GM12878 (cell line): Measurements from ENCODE around the gene HMGCLL1. TPM values are rescaled to one million over a fixed set of nuclear protein-coding genes. Genes with fewer than 3 reads are reported as not detected.

Source experiments
- GATAD2B ChIP-seq: fragments of 450-650 bp; conservative IDR thresholded peaks from 2 replicates; pipeline ENCODE4 v1.6.1; 2017; ENCODE audit warnings: low read depth, mild to moderate bottlenecking, moderate library complexity
- NFXL1 ChIP-seq: fragments of 450-650 bp; IDR thresholded peaks from 2 replicates; pipeline ENCODE4 v1.6.1; 2017; ENCODE audit warnings: antibody characterized with exemption, mild to moderate bottlenecking, borderline replicate concordance
- polyA plus RNA-seq, 11 experiments: library from polyadenylated mRNA; depleted of rRNA in 4 of 11; unstranded in 6 of 11; stranded (reverse) in 5 of 11; fragments of >200 nt; fragmentation: Nextera tagmentation in 4 of 11; fragmentation: Illumina TruSeq in 1 of 11; extraction: Ambion mirVana in 4 of 11; extraction: Trizol in 1 of 11; gene quantifications; 1 replicate in 1 of 11; 2 replicates in 10 of 11; pipeline versions ENCODE4 v1.2.1 to v1.2.3, GENCODE V29; 2011 to 2016; ENCODE audit warnings: inconsistent platforms in 2 of 11, missing spikeins in 2 of 11, low read depth in 1 of 11
- total RNA-seq, 4 experiments: library from RNA; depleted of rRNA in 3 of 4; stranded (reverse); fragments of >200 nt in 3 of 4; fragmentation: Illumina TruSeq in 1 of 4; extraction: Trizol in 1 of 4; gene quantifications; 2 replicates each; pipeline versions ENCODE4 v1.2.1 to v1.2.3, GENCODE V29; 2013 to 2021
- TF ChIP-seq, protein P1 (sequence below): fragments of 450-650 bp; IDR thresholded peaks from 2 replicates; pipeline ENCODE4 v1.6.1; 2016; ENCODE audit warnings: mild to moderate bottlenecking
- TF ChIP-seq, protein P2 (sequence below): fragments of 450-650 bp; IDR thresholded peaks from 2 replicates; pipeline ENCODE4 v1.6.1; 2017; ENCODE audit warnings: mild to moderate bottlenecking, low read depth, inconsistent platforms; ENCODE audit not compliant: poor library complexity, severe bottlenecking
- TF ChIP-seq, protein P3 (sequence below): fragments of 450-650 bp; IDR thresholded peaks from 2 replicates; pipeline ENCODE4 v1.6.1; 2017; ENCODE audit warnings: borderline replicate concordance
- TF ChIP-seq, protein P4 (sequence below): fragments of 450-650 bp; IDR thresholded peaks from 2 replicates; pipeline ENCODE4 v1.6.1; 2017; ENCODE audit warnings: low read depth, mild to moderate bottlenecking, moderate library complexity

The HMGCLL1 gene
- total and polyA plus RNA-seq, 10 of the 15 experiments (the other 5 are each of a cell fraction or from before 2014, with no cell fraction given): not detected

DNA sequence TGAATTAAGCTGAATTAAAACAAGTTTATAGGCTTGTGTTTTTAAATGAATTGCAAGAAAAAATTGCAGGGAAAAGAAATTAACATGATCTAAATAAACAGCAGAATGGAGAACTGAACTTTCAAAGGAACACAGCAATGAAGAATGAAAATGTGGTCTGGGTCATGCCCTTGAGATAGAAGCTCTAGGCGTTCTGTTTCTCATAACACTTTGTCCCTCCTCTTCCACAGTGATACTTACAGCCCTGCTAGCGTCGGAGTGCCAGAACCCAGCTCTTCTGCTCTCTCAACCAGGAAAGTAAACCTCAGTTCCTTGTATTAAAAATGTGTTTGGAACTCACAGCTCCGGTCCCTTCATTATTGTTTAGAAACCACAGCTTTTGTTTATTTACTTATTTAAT lies 11.4 kb downstream of the HMGCLL1 start (continued):
- TF ChIP-seq, protein P1, sequence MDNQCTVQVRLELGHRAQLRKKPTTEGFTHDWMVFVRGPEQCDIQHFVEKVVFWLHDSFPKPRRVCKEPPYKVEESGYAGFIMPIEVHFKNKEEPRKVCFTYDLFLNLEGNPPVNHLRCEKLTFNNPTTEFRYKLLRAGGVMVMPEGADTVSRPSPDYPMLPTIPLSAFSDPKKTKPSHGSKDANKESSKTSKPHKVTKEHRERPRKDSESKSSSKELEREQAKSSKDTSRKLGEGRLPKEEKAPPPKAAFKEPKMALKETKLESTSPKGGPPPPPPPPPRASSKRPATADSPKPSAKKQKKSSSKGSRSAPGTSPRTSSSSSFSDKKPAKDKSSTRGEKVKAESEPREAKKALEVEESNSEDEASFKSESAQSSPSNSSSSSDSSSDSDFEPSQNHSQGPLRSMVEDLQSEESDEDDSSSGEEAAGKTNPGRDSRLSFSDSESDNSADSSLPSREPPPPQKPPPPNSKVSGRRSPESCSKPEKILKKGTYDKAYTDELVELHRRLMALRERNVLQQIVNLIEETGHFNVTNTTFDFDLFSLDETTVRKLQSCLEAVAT: no peak
- TF ChIP-seq NFXL1 (no peak), GATAD2B (no peak)
- TF ChIP-seq, protein P2, sequence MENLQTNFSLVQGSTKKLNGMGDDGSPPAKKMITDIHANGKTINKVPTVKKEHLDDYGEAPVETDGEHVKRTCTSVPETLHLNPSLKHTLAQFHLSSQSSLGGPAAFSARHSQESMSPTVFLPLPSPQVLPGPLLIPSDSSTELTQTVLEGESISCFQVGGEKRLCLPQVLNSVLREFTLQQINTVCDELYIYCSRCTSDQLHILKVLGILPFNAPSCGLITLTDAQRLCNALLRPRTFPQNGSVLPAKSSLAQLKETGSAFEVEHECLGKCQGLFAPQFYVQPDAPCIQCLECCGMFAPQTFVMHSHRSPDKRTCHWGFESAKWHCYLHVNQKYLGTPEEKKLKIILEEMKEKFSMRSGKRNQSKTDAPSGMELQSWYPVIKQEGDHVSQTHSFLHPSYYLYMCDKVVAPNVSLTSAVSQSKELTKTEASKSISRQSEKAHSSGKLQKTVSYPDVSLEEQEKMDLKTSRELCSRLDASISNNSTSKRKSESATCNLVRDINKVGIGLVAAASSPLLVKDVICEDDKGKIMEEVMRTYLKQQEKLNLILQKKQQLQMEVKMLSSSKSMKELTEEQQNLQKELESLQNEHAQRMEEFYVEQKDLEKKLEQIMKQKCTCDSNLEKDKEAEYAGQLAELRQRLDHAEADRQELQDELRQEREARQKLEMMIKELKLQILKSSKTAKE: no peak
- TF ChIP-seq, protein P3, sequence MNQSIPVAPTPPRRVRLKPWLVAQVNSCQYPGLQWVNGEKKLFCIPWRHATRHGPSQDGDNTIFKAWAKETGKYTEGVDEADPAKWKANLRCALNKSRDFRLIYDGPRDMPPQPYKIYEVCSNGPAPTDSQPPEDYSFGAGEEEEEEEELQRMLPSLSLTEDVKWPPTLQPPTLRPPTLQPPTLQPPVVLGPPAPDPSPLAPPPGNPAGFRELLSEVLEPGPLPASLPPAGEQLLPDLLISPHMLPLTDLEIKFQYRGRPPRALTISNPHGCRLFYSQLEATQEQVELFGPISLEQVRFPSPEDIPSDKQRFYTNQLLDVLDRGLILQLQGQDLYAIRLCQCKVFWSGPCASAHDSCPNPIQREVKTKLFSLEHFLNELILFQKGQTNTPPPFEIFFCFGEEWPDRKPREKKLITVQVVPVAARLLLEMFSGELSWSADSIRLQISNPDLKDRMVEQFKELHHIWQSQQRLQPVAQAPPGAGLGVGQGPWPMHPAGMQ: no peak
- TF ChIP-seq, protein P4, sequence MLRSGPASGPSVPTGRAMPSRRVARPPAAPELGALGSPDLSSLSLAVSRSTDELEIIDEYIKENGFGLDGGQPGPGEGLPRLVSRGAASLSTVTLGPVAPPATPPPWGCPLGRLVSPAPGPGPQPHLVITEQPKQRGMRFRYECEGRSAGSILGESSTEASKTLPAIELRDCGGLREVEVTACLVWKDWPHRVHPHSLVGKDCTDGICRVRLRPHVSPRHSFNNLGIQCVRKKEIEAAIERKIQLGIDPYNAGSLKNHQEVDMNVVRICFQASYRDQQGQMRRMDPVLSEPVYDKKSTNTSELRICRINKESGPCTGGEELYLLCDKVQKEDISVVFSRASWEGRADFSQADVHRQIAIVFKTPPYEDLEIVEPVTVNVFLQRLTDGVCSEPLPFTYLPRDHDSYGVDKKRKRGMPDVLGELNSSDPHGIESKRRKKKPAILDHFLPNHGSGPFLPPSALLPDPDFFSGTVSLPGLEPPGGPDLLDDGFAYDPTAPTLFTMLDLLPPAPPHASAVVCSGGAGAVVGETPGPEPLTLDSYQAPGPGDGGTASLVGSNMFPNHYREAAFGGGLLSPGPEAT: no peak
- TF ChIP-seq, all 136 proteins: peak for 0
